Breast epithelium (tissue), 4 donors: ENCODE results near the gene FOXA1. TPM values are rescaled to one million over a fixed set of nuclear protein-coding genes. Genes with fewer than 3 reads are reported as not detected.

Source experiments
- DNase-seq, 2 donors: peaks; one replicate each; pipeline ENCODE4 v3.0.0-alpha.2; 2019; ENCODE audit warnings: low spot score in 2 of 2
- H3K27ac ChIP-seq, 2 donors: fragments of 200-600 bp; sonication (generic) in 1 of 2; one replicate each; pipeline ENCODE4 v1.5.1; 2016 to 2019; ENCODE audit warnings: mild to moderate bottlenecking in 1 of 2
- H3K27me3 ChIP-seq, 2 donors: fragments of 200-600 bp; sonication (generic) in 1 of 2; one replicate each; pipeline versions ENCODE4 v1.5.1 to v1.6.0; 2017 to 2019; ENCODE audit warnings: control low read depth in 1 of 2, mild to moderate bottlenecking in 1 of 2
- H3K36me3 ChIP-seq: fragments of 200-600 bp; one replicate; pipeline ENCODE4 v1.5.1; 2019
- H3K4me1 ChIP-seq, 2 donors: fragments of 200-600 bp; sonication (generic); one replicate each; pipeline ENCODE4 v1.5.1; 2016 to 2019; ENCODE audit warnings: control low read depth in 1 of 2
- H3K4me3 ChIP-seq, 3 donors: fragments of 200-600 bp; sonication (generic); 1 replicate in 2 of 3; 2 replicates in 1 of 3; pipeline ENCODE4 v1.5.1; 2016 to 2019; ENCODE audit warnings: mild to moderate bottlenecking in 3 of 3, moderate library complexity in 2 of 3
- H3K9me3 ChIP-seq, 2 donors: fragments of 200-600 bp; sonication (generic) in 1 of 2; one replicate each; pipeline ENCODE4 v1.5.1; 2016 to 2019; ENCODE audit warnings: control low read depth in 1 of 2
- POLR2A ChIP-seq: fragments of 450-650 bp; IDR thresholded peaks from one replicate; pipeline ENCODE4 v1.6.1; 2016; ENCODE audit warnings: antibody characterized with exemption, mild to moderate bottlenecking, moderate library complexity
- POLR2AphosphoS5 ChIP-seq, 3 donors: sonication (generic); formaldehyde crosslinking; IDR thresholded peaks; one replicate each; pipeline ENCODE4 v1.6.1; 2017; ENCODE audit warnings: antibody characterized with exemption in 3 of 3
- intact Hi-C: fragments of 100-400 bp; cut with DNase I; formaldehyde crosslinking; loops from one replicate; pipeline ENCODE4 v1.15.1; 2023; ENCODE audit warnings: low total_unique reads
- total RNA-seq, 3 donors: library from RNA; depleted of rRNA; stranded (reverse); fragments of >200 nt; gene quantifications; one replicate each; pipeline ENCODE4 v1.1.0, GENCODE V29; 2016
- TF ChIP-seq, protein P1 (sequence below), 3 donors: fragments of 450-650 bp; IDR thresholded peaks; one replicate each; pipeline ENCODE4 v1.5.1; 2016 to 2017; ENCODE audit warnings: antibody characterized with exemption in 3 of 3, mild to moderate bottlenecking in 3 of 3, moderate library complexity in 3 of 3

FOXA1 gene
- total RNA-seq, 3 donors from 2014 or later = 0.32 to 80.6 (median 74.4) TPM

DNA sequence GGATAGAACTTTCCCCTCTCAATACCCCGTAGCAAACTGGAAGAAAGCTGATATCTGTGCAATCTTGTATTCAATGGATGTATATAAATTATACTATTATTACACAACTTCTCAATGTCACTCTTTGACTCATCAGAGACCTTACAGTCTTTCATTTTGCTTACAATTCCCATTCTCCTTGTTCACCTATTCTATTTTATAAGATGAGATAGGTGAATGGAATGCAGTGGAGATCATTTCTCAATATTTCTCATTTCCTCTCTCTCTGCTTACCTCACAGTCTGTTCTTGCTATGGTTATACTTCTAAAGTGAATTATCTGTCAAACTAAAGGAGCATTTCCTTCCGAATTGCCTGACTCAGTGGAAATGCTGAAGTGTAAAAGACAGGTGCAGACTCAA is 14.9 kb downstream of the FOXA1 start:
- Histone ChIP-seq H3K27me3 (peaks cover 0 to 26% of the 10 kb centered on the region in 2 donors), H3K4me3 (no peak overlapping the region), H3K4me1 (peaks cover 0 to 8% of the 10 kb centered on the region in 2 donors), H3K36me3 (no peaks in the 10 kb centered on the region), H3K9me3 (no peaks in the 10 kb centered on the region), H3K27ac (no peak overlapping the region)
- no peak for DNase-seq
- intact Hi-C loops = no loop called here
- TF ChIP-seq, protein P1, sequence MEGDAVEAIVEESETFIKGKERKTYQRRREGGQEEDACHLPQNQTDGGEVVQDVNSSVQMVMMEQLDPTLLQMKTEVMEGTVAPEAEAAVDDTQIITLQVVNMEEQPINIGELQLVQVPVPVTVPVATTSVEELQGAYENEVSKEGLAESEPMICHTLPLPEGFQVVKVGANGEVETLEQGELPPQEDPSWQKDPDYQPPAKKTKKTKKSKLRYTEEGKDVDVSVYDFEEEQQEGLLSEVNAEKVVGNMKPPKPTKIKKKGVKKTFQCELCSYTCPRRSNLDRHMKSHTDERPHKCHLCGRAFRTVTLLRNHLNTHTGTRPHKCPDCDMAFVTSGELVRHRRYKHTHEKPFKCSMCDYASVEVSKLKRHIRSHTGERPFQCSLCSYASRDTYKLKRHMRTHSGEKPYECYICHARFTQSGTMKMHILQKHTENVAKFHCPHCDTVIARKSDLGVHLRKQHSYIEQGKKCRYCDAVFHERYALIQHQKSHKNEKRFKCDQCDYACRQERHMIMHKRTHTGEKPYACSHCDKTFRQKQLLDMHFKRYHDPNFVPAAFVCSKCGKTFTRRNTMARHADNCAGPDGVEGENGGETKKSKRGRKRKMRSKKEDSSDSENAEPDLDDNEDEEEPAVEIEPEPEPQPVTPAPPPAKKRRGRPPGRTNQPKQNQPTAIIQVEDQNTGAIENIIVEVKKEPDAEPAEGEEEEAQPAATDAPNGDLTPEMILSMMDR (IDR thresholded peaks at IDR 0.05) = no peak
- no peak for TF ChIP-seq POLR2A
- TF ChIP-seq POLR2AphosphoS5 (IDR thresholded peaks at IDR 0.05) = no peak

DNA sequence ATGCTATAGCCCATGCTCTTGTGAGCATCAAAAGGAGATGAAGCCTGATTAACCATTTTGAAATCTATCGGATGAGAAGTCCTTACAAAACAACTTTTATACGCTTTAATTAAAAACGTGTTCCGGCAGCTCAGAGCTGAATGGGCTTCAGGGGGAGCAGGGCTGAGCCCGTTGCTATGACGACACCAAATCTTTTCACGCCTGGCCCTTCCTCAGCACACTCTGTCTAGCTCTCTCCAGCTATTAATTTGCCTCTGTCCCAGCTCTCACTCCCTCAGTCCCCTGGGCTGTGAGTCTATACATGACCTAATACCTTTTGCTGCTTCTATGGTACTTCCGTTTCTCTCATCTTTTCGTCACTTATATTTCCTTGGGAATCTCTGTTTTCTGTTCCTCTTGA is 15.8 kb downstream of the FOXA1 start:
- TF ChIP-seq POLR2AphosphoS5 (IDR thresholded peaks at IDR 0.05) = no peak
- TF ChIP-seq, protein P1 (IDR thresholded peaks at IDR 0.05) = no peak
- TF ChIP-seq POLR2A = no peak
- H3K9me3 ChIP-seq = no peaks in the 10 kb centered on the region
- peaks cover 0 to 17% of the 10 kb centered on the region in 2 donors for H3K27me3 ChIP-seq
- intact Hi-C loops = no loop called here
- no peak overlapping the region for H3K4me3 ChIP-seq
- H3K4me1 ChIP-seq = peaks cover 0 to 2% of the 10 kb centered on the region in 2 donors
- DNase-seq = no peak
- H3K36me3 ChIP-seq = no peaks in the 10 kb centered on the region
- no peak overlapping the region for H3K27ac ChIP-seq

DNA sequence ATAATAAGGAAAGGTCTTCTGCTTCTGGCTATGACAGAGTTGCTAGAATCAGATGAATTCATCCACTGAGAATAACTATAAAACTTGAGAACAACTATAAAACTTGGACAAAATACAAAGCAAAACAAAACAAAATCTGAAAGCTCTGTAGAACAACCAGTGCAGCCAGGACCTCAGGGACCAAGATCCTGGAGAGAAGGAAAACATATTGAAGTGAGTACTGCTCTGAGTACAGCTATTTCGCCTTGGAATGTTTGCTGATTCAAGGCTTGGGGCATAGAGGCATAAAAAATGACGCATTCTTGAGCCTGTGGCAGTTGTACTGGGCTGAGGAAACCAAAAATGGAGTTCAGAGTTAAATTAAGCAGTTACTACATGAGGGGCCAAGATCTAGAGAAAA is 21.7 kb downstream of the FOXA1 start:
- Histone ChIP-seq H3K36me3 (no peaks in the 10 kb centered on the region), H3K4me3 (no peak overlapping the region), H3K27ac (no peak overlapping the region), H3K9me3 (no peaks in the 10 kb centered on the region), H3K27me3 (no peaks in the 10 kb centered on the region), H3K4me1 (no peaks in the 10 kb centered on the region)
- TF ChIP-seq POLR2AphosphoS5 (IDR thresholded peaks at IDR 0.05) = no peak
- TF ChIP-seq POLR2A = no peak
- TF ChIP-seq, protein P1 (IDR thresholded peaks at IDR 0.05) = no peak
- DNase-seq = no peak
- intact Hi-C loops = loop anchor here (1.0 kb wide), 1 partner anchor 18 kb away; no protein-coding TSS in a partner anchor

DNA sequence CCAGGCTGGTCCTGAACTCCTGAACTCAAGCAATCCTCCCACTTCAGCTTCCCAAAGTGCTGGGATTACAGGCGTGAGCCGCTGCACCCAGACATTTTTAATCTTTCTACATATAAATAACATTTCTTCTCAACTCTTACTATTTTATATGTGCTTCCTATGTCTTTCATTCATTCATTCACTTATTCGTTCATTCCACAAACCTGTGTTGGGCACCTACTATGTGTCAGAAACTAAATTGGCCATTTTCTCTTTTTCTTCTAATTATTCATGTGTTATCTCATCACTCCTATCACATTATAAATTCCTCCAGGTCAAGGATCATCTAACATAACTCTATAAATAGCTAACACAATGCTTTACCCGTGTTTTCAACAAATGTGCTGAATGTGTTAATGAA is 23.7 kb downstream of the FOXA1 start:
- Histone ChIP-seq H3K27ac (no peak overlapping the region), H3K4me1 (no peaks in the 10 kb centered on the region), H3K4me3 (no peak overlapping the region), H3K27me3 (no peaks in the 10 kb centered on the region), H3K36me3 (no peaks in the 10 kb centered on the region), H3K9me3 (no peaks in the 10 kb centered on the region)
- DNase-seq = no peak
- intact Hi-C loops = no loop called here
- TF ChIP-seq POLR2AphosphoS5 (IDR thresholded peaks at IDR 0.05) (no peak), POLR2A (no peak)
- TF ChIP-seq, protein P1 (IDR thresholded peaks at IDR 0.05) = no peak

DNA sequence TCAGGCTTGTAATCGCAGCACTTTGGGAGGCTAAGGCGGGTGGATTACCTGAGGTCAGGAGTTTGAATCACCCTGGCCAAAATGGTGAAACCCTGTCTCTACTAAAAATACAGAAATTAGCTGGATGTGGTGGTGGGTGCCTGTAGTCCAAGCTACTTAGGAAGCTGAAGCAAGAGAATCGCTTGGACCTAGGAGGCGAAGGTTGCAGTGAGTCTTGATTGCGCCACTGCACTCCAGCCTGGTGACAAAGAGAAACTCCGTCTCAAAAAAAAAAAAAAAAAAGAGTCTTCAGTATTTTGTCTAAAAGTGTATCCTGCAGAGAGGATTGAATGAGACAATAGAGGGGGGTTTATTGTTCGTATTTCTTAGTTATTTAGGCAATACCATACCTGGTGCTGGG is 25.3 kb downstream of the FOXA1 start:
- intact Hi-C loops = no loop called here
- Histone ChIP-seq H3K4me1 (no peaks in the 10 kb centered on the region), H3K27ac (no peak overlapping the region), H3K9me3 (no peaks in the 10 kb centered on the region), H3K27me3 (no peaks in the 10 kb centered on the region), H3K36me3 (no peaks in the 10 kb centered on the region), H3K4me3 (no peak overlapping the region)
- TF ChIP-seq POLR2AphosphoS5 (IDR thresholded peaks at IDR 0.05) = no peak
- no peak for TF ChIP-seq POLR2A
- TF ChIP-seq, protein P1 (IDR thresholded peaks at IDR 0.05) = no peak
- DNase-seq = no peak
